ENCODE data around the gene DUOXA1. TPM values are rescaled to one million over a fixed set of nuclear protein-coding genes. Genes with fewer than 3 reads are reported as not detected.

Gene DUOXA1
- polyA plus RNA-seq, 1 of the 3 experiments (the other 2 are of a cell fraction) = 0.02 TPM

DNA sequence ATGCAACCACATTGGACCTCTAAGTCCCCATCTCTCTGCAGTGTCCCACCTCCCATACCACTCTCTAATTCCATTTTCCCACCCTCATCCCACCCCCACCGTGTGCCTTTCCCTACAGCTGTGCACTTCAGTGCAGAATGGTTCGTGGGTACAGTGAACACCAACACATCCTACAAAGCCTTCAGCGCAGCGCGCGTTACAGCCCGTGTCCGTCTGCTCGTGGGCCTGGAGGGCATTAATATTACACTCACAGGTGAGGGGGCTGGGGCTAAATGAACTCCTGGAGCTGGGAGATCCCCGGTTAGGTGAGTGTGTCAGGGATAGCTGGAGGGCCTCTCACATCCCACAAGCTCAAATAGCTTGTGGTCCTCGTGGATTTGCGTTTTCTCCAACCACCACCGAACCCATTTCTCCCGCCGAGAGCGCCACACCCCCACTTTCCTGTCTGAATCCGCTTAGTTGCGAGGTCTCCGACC is 13.6 kb downstream of the DUOXA1 start:
- WGBS (ENCODE audit: low lambda C conversion rate) = 72% methylated on average over 19 of the region's 19 CpGs
- Histone ChIP-seq H3K4me1 (ENCODE audit: control insufficient read depth in 1 of 2, insufficient read depth in 2 of 2, low read depth in 1 of 2, low read length in 1 of 2) (peaks cover 0 to 28% of the 10 kb centered on the region in 2 experiments; a peak in 1 of 4 replicates), H3K36me3 (replicated peaks in 1 of 2; ENCODE audit: control insufficient read depth in 1 of 2, insufficient read depth in 2 of 2, low read length in 1 of 2) (no peaks in the 10 kb centered on the region), H4K20me1 (ENCODE audit: insufficient read depth) (no peaks in the 10 kb centered on the region), H3K4me2 (no peak overlapping the region), H3K79me2 (ENCODE audit: insufficient read depth) (no peaks in the 10 kb centered on the region), H3K9ac (no peak overlapping the region), H3K9me3 (no peaks in the 10 kb centered on the region), H3K9me2 (no peaks in the 10 kb centered on the region), H3K27ac (ENCODE audit: low read depth in 2 of 2, low read length in 1 of 2) (no peak overlapping the region), H2AFZ (ENCODE audit: low read depth) (no peak overlapping the region), H3F3A (replicated peaks; ENCODE audit: insufficient read depth) (no peaks in the 10 kb centered on the region), H3K27me3 (ENCODE audit: insufficient read depth) (peaks cover 41% of the 10 kb centered on the region), H3K4me3 (ENCODE audit: low read depth in 2 of 2, low read length in 1 of 2) (no peak overlapping the region)
- CTCF ChIA-PET = interaction anchor here (0.7 to 1.5 kb wide), 3 partner anchors 13 to 147 kb away, joined by 3 to 4 read pairs (median 3); no protein-coding TSS in a partner anchor
- POLR2A ChIA-PET = no interaction called here
- no peak for DNase-seq
- TF ChIP-seq EZH2phosphoT487 (IDR thresholded peaks at IDR 0.05; ENCODE audit: borderline replicate concordance, low read depth) (no peak), FOXJ3 (CRISPR knock-in tag; IDR thresholded peaks at IDR 0.05) (no peak), FOSL2 (IDR thresholded peaks at IDR 0.05; ENCODE audit: borderline replicate concordance, low read depth) (no peak), TEAD4 (IDR thresholded peaks at IDR 0.05; ENCODE audit: borderline replicate concordance, insufficient read depth) (no peak), YY1 (IDR thresholded peaks at IDR 0.05; ENCODE audit: low read depth) (no peak), GABPA (IDR thresholded peaks at IDR 0.05; ENCODE audit: low read depth) (no peak), NRF1 (IDR thresholded peaks at IDR 0.05; ENCODE audit: low read depth, low read length) (no peak), SMC3 (IDR thresholded peaks at IDR 0.05; ENCODE audit: low read depth, low read length) (no peak), TCF12 (IDR thresholded peaks at IDR 0.05) (no peak), JUND (IDR thresholded peaks at IDR 0.05) (no peak), MEF2A (IDR thresholded peaks at IDR 0.05; ENCODE audit: borderline replicate concordance, low read depth) (no peak), CHD2 (IDR thresholded peaks at IDR 0.05; ENCODE audit: low read length, partially characterized antibody) (no peak)

DNA sequence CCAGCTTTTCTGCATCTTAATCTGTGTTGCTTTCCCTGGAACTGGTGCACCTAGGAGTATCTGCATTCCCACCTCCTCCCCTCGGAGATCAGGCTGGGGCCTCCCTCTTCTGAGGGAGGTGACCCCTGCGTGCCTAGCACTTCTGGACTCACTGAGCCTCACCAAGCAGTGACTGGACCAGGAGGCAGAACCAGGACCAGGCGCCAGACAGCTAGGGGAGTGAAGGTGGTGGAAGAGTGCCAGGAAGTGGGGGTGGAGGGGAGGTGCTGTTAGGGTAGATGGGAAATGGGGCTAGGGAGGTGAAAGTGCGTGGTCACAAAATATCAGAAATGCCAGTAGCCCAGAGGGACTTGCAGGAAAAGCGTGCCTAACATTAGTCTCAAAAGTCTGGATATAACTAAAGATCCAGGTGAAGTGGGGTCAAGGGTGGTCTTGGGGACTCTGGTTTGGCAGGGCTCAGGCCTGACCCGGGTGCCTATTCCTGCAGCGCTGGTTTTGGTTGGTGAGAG is 14.3 kb downstream of the DUOXA1 start:
- H3K9me2 ChIP-seq = no peaks in the 10 kb centered on the region
- H3K4me3 ChIP-seq (ENCODE audit: low read depth in 2 of 2, low read length in 1 of 2) = no peak overlapping the region
- no peak for DNase-seq
- no peak overlapping the region for H3K4me2 ChIP-seq
- 58% methylated on average over 7 of the region's 7 CpGs for WGBS (ENCODE audit: low lambda C conversion rate)
- peaks cover 44% of the 10 kb centered on the region for H3K27me3 ChIP-seq (ENCODE audit: insufficient read depth)
- no peaks in the 10 kb centered on the region for H3F3A ChIP-seq (replicated peaks; ENCODE audit: insufficient read depth)
- H3K79me2 ChIP-seq (ENCODE audit: insufficient read depth) = no peaks in the 10 kb centered on the region
- TF ChIP-seq SIN3A (IDR thresholded peaks at IDR 0.05; ENCODE audit: borderline replicate concordance, low read depth, low read length) = no peak
- no peak for TF ChIP-seq RCOR1 (IDR thresholded peaks at IDR 0.05; ENCODE audit: low read length)
- TF ChIP-seq, protein P1, sequence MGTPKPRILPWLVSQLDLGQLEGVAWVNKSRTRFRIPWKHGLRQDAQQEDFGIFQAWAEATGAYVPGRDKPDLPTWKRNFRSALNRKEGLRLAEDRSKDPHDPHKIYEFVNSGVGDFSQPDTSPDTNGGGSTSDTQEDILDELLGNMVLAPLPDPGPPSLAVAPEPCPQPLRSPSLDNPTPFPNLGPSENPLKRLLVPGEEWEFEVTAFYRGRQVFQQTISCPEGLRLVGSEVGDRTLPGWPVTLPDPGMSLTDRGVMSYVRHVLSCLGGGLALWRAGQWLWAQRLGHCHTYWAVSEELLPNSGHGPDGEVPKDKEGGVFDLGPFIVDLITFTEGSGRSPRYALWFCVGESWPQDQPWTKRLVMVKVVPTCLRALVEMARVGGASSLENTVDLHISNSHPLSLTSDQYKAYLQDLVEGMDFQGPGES (IDR thresholded peaks at IDR 0.05; ENCODE audit: low read depth, low read length) = no peak
- TF ChIP-seq TAF1 (IDR thresholded peaks at IDR 0.05; ENCODE audit: borderline replicate concordance, low read depth, low read length) = no peak
- no peak for TF ChIP-seq FOXM1 (IDR thresholded peaks at IDR 0.05; ENCODE audit: low read depth)
- no peak for TF ChIP-seq RAD21 (IDR thresholded peaks at IDR 0.05; ENCODE audit: low read length)
- TF ChIP-seq POLR2AphosphoS5 (IDR thresholded peaks at IDR 0.05; ENCODE audit: low read depth, low read length) = no peak
- TF ChIP-seq, protein P2, sequence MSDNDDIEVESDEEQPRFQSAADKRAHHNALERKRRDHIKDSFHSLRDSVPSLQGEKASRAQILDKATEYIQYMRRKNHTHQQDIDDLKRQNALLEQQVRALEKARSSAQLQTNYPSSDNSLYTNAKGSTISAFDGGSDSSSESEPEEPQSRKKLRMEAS (IDR thresholded peaks at IDR 0.05; ENCODE audit: low read depth) = no peak
- TF ChIP-seq, protein P3, sequence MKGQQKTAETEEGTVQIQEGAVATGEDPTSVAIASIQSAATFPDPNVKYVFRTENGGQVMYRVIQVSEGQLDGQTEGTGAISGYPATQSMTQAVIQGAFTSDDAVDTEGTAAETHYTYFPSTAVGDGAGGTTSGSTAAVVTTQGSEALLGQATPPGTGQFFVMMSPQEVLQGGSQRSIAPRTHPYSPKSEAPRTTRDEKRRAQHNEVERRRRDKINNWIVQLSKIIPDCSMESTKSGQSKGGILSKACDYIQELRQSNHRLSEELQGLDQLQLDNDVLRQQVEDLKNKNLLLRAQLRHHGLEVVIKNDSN (IDR thresholded peaks at IDR 0.05; ENCODE audit: borderline replicate concordance, low read depth) = no peak
- no peak for TF ChIP-seq TCF12 (IDR thresholded peaks at IDR 0.05)
- TF ChIP-seq EP300 (IDR thresholded peaks at IDR 0.05; ENCODE audit: borderline replicate concordance in 1 of 2, low read depth in 1 of 2, low read length in 1 of 2) = no peak
- TF ChIP-seq, protein P4, sequence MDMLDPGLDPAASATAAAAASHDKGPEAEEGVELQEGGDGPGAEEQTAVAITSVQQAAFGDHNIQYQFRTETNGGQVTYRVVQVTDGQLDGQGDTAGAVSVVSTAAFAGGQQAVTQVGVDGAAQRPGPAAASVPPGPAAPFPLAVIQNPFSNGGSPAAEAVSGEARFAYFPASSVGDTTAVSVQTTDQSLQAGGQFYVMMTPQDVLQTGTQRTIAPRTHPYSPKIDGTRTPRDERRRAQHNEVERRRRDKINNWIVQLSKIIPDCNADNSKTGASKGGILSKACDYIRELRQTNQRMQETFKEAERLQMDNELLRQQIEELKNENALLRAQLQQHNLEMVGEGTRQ (IDR thresholded peaks at IDR 0.05; ENCODE audit: borderline replicate concordance, low read depth, low read length) = no peak
- TF ChIP-seq GATA2 (CRISPR knock-in tag; IDR thresholded peaks at IDR 0.05) = no peak
- H3K27ac ChIP-seq (ENCODE audit: low read depth in 2 of 2, low read length in 1 of 2) = no peak overlapping the region
- H4K20me1 ChIP-seq (ENCODE audit: insufficient read depth) = no peaks in the 10 kb centered on the region
- H2AFZ ChIP-seq (ENCODE audit: low read depth) = no peak overlapping the region
- ChIA-PET CTCF (interaction anchor here (0.7 to 1.9 kb wide), 7 partner anchors 12 to 343 kb away, joined by 3 to 7 read pairs (median 3); no protein-coding TSS in a partner anchor), POLR2A (no interaction called here)
- no peaks in the 10 kb centered on the region for H3K9me3 ChIP-seq
- H3K4me1 ChIP-seq (ENCODE audit: control insufficient read depth in 1 of 2, insufficient read depth in 2 of 2, low read depth in 1 of 2, low read length in 1 of 2) = peaks cover 0 to 28% of the 10 kb centered on the region in 2 experiments; a peak in 1 of 4 replicates
- no peaks in the 10 kb centered on the region for H3K36me3 ChIP-seq (replicated peaks in 1 of 2; ENCODE audit: control insufficient read depth in 1 of 2, insufficient read depth in 2 of 2, low read length in 1 of 2)
- no peak overlapping the region for H3K9ac ChIP-seq
